ENCODE results near the gene PLEKHG3. TPM values are rescaled to one million over a fixed set of nuclear protein-coding genes. Genes with fewer than 3 reads are reported as not detected.

Gene PLEKHG3
- total RNA-seq, 1 experiment from 2014 or later, result 34.0 TPM

GRCh38 chr14:64737391-64738280, 33.4 kb downstream of the PLEKHG3 start:
- TF ChIP-seq CTCF (IDR thresholded peaks at IDR 0.05), result no peak
- Histone ChIP-seq H3K4me1 (ENCODE audit: control insufficient read depth, insufficient read depth, low read length) (no peaks in the 10 kb centered on the region), H3K36me3 (ENCODE audit: control insufficient read depth, insufficient read depth, low read length) (no peaks in the 10 kb centered on the region), H3K9me3 (ENCODE audit: control insufficient read depth, insufficient read depth, low read depth, low read length) (no peaks in the 10 kb centered on the region), H3K27me3 (ENCODE audit: control insufficient read depth, insufficient read depth, low read length) (no peaks in the 10 kb centered on the region), H3K27ac (ENCODE audit: low read length) (no peak overlapping the region), H3K4me3 (ENCODE audit: low read depth in 2 of 2, low read length in 2 of 2) (no peak overlapping the region)
- CTCF ChIA-PET, result no interaction called here
- in situ Hi-C loops (cut with HindIII; ENCODE audit: low pct_unique_long_range_greater_than_20kb, low sequenced_read_pairs) (no loop called here), intact Hi-C loops (cut with micrococcal nuclease; ENCODE audit: unreplicated experiment) (no loop called here)
- BruUV-seq (replicated peaks), result no TSS peak
- ATAC-seq, result no peak
- POLR2A ChIA-PET, result no interaction called here
- no peak for DNase-seq (ENCODE audit: low read depth, low spot score)

- TF ChIP-seq REST (IDR thresholded peaks at IDR 0.05; ENCODE audit: insufficient read depth in 1 of 2, low read depth in 2 of 2, low read length in 1 of 2) (no peak), POLR2AphosphoS5 (IDR thresholded peaks at IDR 0.05; ENCODE audit: low read depth, low read length) (no peak), TCF7L2 (IDR thresholded peaks at IDR 0.05; ENCODE audit: low read depth, low read length) (no peak), CTCF (IDR thresholded peaks at IDR 0.05) (no peak), SIN3A (IDR thresholded peaks at IDR 0.05; ENCODE audit: borderline replicate concordance, insufficient read depth, low read depth, low read length) (no peak)
- intact Hi-C loops (cut with micrococcal nuclease; ENCODE audit: unreplicated experiment), result no loop called here
- Histone ChIP-seq H3K27me3 (ENCODE audit: control insufficient read depth, insufficient read depth, low read length) (no peaks in the 10 kb centered on the region), H3K36me3 (ENCODE audit: control insufficient read depth, insufficient read depth, low read length) (no peaks in the 10 kb centered on the region), H3K27ac (ENCODE audit: low read length) (no peak overlapping the region), H3K4me3 (ENCODE audit: low read depth in 2 of 2, low read length in 2 of 2) (no peak overlapping the region), H3K4me1 (ENCODE audit: control insufficient read depth, insufficient read depth, low read length) (no peaks in the 10 kb centered on the region), H3K9me3 (ENCODE audit: control insufficient read depth, insufficient read depth, low read depth, low read length) (no peaks in the 10 kb centered on the region)
- in situ Hi-C loops (cut with HindIII; ENCODE audit: low pct_unique_long_range_greater_than_20kb, low sequenced_read_pairs), result no loop called here
- no peak for DNase-seq (ENCODE audit: low read depth, low spot score)
- POLR2A ChIA-PET, result no interaction called here
- CTCF ChIA-PET, result no interaction called here
- BruUV-seq (replicated peaks), result no TSS peak
- ATAC-seq, result no peak
Observed at GRCh38 chr14:64738281-64738804, 34.1 kb downstream of the PLEKHG3 start.
